Keratinocyte (primary cell): ENCODE measurements around the gene NARS2. TPM values are rescaled to one million over a fixed set of nuclear protein-coding genes. Genes with fewer than 3 reads are reported as not detected.

Source experiments
- DNase-seq: peaks from one replicate; pipeline ENCODE4 v3.0.0-alpha.2; 2011; ENCODE audit warnings: low read depth, missing footprints, low spot score
- FAIRE-seq: peaks from 2 replicates; lab custom pipeline; 2011; peaks lifted over from hg19 to GRCh38; lab: Jason Lieb, UNC
- H2AFZ ChIP-seq: 2 replicates; pipeline ENCODE4 v1.6.0; 2012; ENCODE audit warnings: low read length, control low read depth, inconsistent platforms; ENCODE audit not compliant: control insufficient read depth
- H3K27ac ChIP-seq: 2 replicates; pipeline ENCODE4 v1.5.1; 2011; ENCODE audit warnings: low read length; ENCODE audit not compliant: control insufficient read depth, insufficient read depth
- H3K27me3 ChIP-seq: 3 replicates; pipeline ENCODE4 v1.6.0; 2011; ENCODE audit warnings: low read length; ENCODE audit not compliant: control insufficient read depth, insufficient read depth; ENCODE audit errors: extremely low read depth
- H3K36me3 ChIP-seq, 2 experiments: 2 replicates in 1 of 2; 3 replicates in 1 of 2; pipeline ENCODE4 v1.5.1; 2011; ENCODE audit warnings: low read length in 2 of 2, mild to moderate bottlenecking in 1 of 2; ENCODE audit not compliant: control insufficient read depth in 2 of 2, insufficient read depth in 2 of 2; ENCODE audit errors: extremely low read depth in 1 of 2
- H3K4me1 ChIP-seq: 3 replicates; pipeline ENCODE4 v1.5.1; 2011; ENCODE audit warnings: low read length; ENCODE audit not compliant: control insufficient read depth, insufficient read depth; ENCODE audit errors: extremely low read depth
- H3K4me2 ChIP-seq: 3 replicates; pipeline ENCODE4 v1.6.0; 2011; ENCODE audit warnings: low read depth, low read length; ENCODE audit not compliant: control insufficient read depth, insufficient read depth; ENCODE audit errors: extremely low read depth
- H3K4me3 ChIP-seq, 3 experiments: fragments of 200-600 bp in 1 of 3; sonication (generic) in 1 of 3; 2 replicates in 2 of 3; 3 replicates in 1 of 3; pipeline ENCODE4 v1.5.1; 2011 to 2016; ENCODE audit warnings: low read length in 3 of 3, mild to moderate bottlenecking in 3 of 3, control low read depth in 2 of 3, inconsistent platforms in 1 of 3, low read depth in 1 of 3, mixed read lengths in 1 of 3, mixed run types in 1 of 3, moderate library complexity in 1 of 3; ENCODE audit not compliant: control insufficient read depth in 2 of 3, insufficient read depth in 2 of 3; ENCODE audit errors: extremely low read depth in 1 of 3
- H3K79me2 ChIP-seq: 2 replicates; pipeline ENCODE4 v1.6.0; 2012; ENCODE audit warnings: low read length; ENCODE audit not compliant: control insufficient read depth, insufficient read depth
- H3K9ac ChIP-seq: 3 replicates; pipeline ENCODE4 v1.6.0; 2011; ENCODE audit warnings: low read length; ENCODE audit not compliant: control insufficient read depth, insufficient read depth; ENCODE audit errors: extremely low read depth
- H3K9me1 ChIP-seq: 3 replicates; pipeline ENCODE4 v1.6.0; 2011; ENCODE audit warnings: low read length; ENCODE audit not compliant: control insufficient read depth, insufficient read depth; ENCODE audit errors: extremely low read depth
- H3K9me3 ChIP-seq: 2 replicates; pipeline ENCODE4 v1.5.1; 2012; ENCODE audit warnings: low read depth, low read length; ENCODE audit not compliant: control insufficient read depth
- H4K20me1 ChIP-seq: 3 replicates; pipeline ENCODE4 v1.6.0; 2011; ENCODE audit warnings: low read length; ENCODE audit not compliant: control insufficient read depth, insufficient read depth; ENCODE audit errors: extremely low read depth
- EZH2 ChIP-seq: IDR thresholded peaks from one replicate; pipeline ENCODE4 v1.6.1; 2012; ENCODE audit warnings: inconsistent platforms, mild to moderate bottlenecking, low read length, moderate library complexity
- dilution Hi-C: fragments of 300-500 bp; cut with MboI; formaldehyde crosslinking; loops from one replicate; pipeline ENCODE4 v1.7.0; 2020; ENCODE audit warnings: low sequenced_read_pairs; ENCODE audit not compliant: extremely low pct_ligation_motif_present
- polyA plus RNA-seq, 5 experiments: library from polyadenylated mRNA; depleted of rRNA in 3 of 5; stranded (reverse) in 3 of 5; stranded (forward) in 1 of 5; unstranded in 1 of 5; fragments of >200 nt; gene quantifications; 1 replicate in 1 of 5; 2 replicates in 3 of 5; 3 replicates in 1 of 5; pipeline versions ENCODE4 v1.2.1 to v1.2.3, GENCODE V29; 2011 to 2012; ENCODE audit warnings: missing spikeins in 2 of 5, low read depth in 1 of 5, low replicate concordance in 1 of 5
- TF ChIP-seq, protein P1 (sequence below), 3 experiments: IDR thresholded peaks in 1 of 3; conservative IDR thresholded peaks in 1 of 3; optimal IDR thresholded peaks in 1 of 3; 2 replicates in 2 of 3; 3 replicates in 1 of 3; pipeline versions ENCODE3 to v1.5.1; 2011; ENCODE audit warnings: low read length in 3 of 3, mild to moderate bottlenecking in 3 of 3, moderate library complexity in 2 of 3, control low read depth in 1 of 3, inconsistent platforms in 1 of 3; ENCODE audit not compliant: insufficient read depth in 2 of 3; ENCODE audit errors: extremely low read depth in 1 of 3

Gene NARS2
- polyA plus RNA-seq, 1 donor (not counting 4 experiments of a cell fraction or from before 2014, with no cell fraction given): 28.8 TPM

- Histone ChIP-seq H3K36me3 (no peaks in the 10 kb centered on the region), H3K4me3 (no peak overlapping the region), H3K4me2 (no peak overlapping the region), H3K9me3 (no peaks in the 10 kb centered on the region), H2AFZ (no peak overlapping the region), H3K27ac (no peak overlapping the region), H3K4me1 (no peaks in the 10 kb centered on the region), H3K79me2 (no peaks in the 10 kb centered on the region), H3K9ac (no peak overlapping the region), H3K27me3 (no peaks in the 10 kb centered on the region), H4K20me1 (no peaks in the 10 kb centered on the region), H3K9me1 (peaks cover 2% of the 10 kb centered on the region)
- TF ChIP-seq EZH2: no peak
- TF ChIP-seq, protein P1, sequence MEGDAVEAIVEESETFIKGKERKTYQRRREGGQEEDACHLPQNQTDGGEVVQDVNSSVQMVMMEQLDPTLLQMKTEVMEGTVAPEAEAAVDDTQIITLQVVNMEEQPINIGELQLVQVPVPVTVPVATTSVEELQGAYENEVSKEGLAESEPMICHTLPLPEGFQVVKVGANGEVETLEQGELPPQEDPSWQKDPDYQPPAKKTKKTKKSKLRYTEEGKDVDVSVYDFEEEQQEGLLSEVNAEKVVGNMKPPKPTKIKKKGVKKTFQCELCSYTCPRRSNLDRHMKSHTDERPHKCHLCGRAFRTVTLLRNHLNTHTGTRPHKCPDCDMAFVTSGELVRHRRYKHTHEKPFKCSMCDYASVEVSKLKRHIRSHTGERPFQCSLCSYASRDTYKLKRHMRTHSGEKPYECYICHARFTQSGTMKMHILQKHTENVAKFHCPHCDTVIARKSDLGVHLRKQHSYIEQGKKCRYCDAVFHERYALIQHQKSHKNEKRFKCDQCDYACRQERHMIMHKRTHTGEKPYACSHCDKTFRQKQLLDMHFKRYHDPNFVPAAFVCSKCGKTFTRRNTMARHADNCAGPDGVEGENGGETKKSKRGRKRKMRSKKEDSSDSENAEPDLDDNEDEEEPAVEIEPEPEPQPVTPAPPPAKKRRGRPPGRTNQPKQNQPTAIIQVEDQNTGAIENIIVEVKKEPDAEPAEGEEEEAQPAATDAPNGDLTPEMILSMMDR (optimal IDR thresholded peaks at IDR 0.05 in 1 of 3, IDR thresholded peaks at IDR 0.05 in 1 of 3, conservative IDR thresholded peaks at IDR 0.05 in 1 of 3; ENCODE audit: extremely low read depth in 1 of 3, insufficient read depth in 2 of 3, low read length in 3 of 3): no peak
- FAIRE-seq (no peak), DNase-seq (no peak)
- dilution Hi-C loops: no loop called here
Measured at GRCh38 chr11:78525720-78526119, 48.9 kb downstream of the NARS2 start.

GRCh38 chr11:78520230-78520629, 54.4 kb downstream of the NARS2 start:
- H3K9me1 ChIP-seq: peaks cover 2% of the 10 kb centered on the region
- H4K20me1 ChIP-seq: no peaks in the 10 kb centered on the region
- no peak overlapping the region for H3K4me2 ChIP-seq
- FAIRE-seq: no peak
- H3K27me3 ChIP-seq: no peaks in the 10 kb centered on the region
- H3K36me3 ChIP-seq: no peaks in the 10 kb centered on the region
- H3K27ac ChIP-seq: no peak overlapping the region
- no peaks in the 10 kb centered on the region for H3K79me2 ChIP-seq
- no peak overlapping the region for H3K4me3 ChIP-seq
- dilution Hi-C loops: no loop called here
- no peaks in the 10 kb centered on the region for H3K4me1 ChIP-seq
- TF ChIP-seq EZH2: no peak
- TF ChIP-seq, protein P1 (optimal IDR thresholded peaks at IDR 0.05 in 1 of 3, IDR thresholded peaks at IDR 0.05 in 1 of 3, conservative IDR thresholded peaks at IDR 0.05 in 1 of 3; ENCODE audit: extremely low read depth in 1 of 3, insufficient read depth in 2 of 3, low read length in 3 of 3): no peak
- H2AFZ ChIP-seq: no peak overlapping the region
- H3K9ac ChIP-seq: no peak overlapping the region
- no peaks in the 10 kb centered on the region for H3K9me3 ChIP-seq
- no peak for DNase-seq
